Lower leg skin (tissue), 4 donors: ENCODE results near the gene BACE1-AS. TPM values are rescaled to one million over a fixed set of nuclear protein-coding genes. Genes with fewer than 3 reads are reported as not detected.

ENCODE experiments used
- DNase-seq, 2 donors: peaks; one replicate each; pipeline ENCODE4 v3.0.0-alpha.2; 2019; ENCODE audit warnings: low spot score in 2 of 2
- H3K4me3 ChIP-seq: fragments of 200-600 bp; sonication (generic); 2 replicates; pipeline ENCODE4 v1.5.1; 2017; ENCODE audit warnings: mild to moderate bottlenecking, low read depth; ENCODE audit not compliant: poor library complexity, severe bottlenecking
- CTCF ChIP-seq, 3 donors: fragments of 450-650 bp; IDR thresholded peaks; one replicate each; pipeline ENCODE4 v1.5.1; 2016; ENCODE audit warnings: antibody characterized with exemption in 3 of 3, mild to moderate bottlenecking in 3 of 3, moderate library complexity in 2 of 3
- POLR2A ChIP-seq, 2 donors: fragments of 450-650 bp; IDR thresholded peaks; one replicate each; pipeline ENCODE4 v1.6.1; 2016 to 2017; ENCODE audit warnings: antibody characterized with exemption in 2 of 2, mild to moderate bottlenecking in 1 of 2, moderate library complexity in 1 of 2
- WGBS, 2 donors: methylation state at CpG; one replicate each; pipeline ENCODE4 v1.1.5; 2018; 5-methylcytosine and 5-hydroxymethylcytosine counted together
- intact Hi-C: fragments of 100-400 bp; cut with DNase I; formaldehyde crosslinking; loops from one replicate; pipeline ENCODE4 v1.15.0; 2023; ENCODE audit warnings: low total_unique reads
- total RNA-seq, 4 donors: library from RNA; depleted of rRNA; stranded (reverse); fragments of >200 nt; gene quantifications; one replicate each; pipeline ENCODE4 v1.1.0, GENCODE V29; 2016

The BACE1-AS gene
- 1 to 10 TPM; 2.7 to 5.8 (median 4.2) TPM for total RNA-seq

DNA sequence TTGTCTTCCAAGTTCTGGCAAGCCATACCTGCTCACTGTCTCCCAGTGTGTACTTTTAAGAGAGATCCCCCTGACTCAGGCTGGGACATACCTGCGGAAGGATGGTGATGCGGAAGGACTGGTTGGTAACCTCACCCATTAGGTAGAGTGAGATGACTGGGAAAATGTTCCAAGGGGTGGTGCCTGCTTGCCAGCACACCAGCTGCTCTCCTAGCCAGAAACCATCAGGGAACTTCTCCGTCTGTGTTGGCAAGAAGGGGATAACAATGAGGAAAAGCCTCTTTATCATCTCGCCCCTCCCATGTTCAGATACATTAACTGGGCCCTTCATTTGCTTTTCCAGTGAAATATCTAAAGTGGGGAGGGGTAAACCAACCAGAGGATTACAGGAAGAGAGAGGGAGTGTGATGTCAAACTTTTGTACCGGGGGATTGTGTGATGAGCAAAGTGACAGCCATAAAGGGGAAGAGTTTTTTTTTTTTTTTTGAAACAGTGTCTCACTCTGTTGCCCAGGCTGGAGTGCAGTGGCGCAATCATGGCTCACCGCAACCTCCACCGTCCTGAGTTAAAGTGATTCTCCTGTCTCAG, at the start of gene BACE1-AS:
BACE1-AS (plus strand) TSS at position 538 of the 588 bp plus-strand sequence.
- no peak for TF ChIP-seq POLR2A (IDR thresholded peaks at IDR 0.05)
- no peak for TF ChIP-seq CTCF (IDR thresholded peaks at IDR 0.05)
- WGBS, 2 donors, result 89 to 92% methylated on average over 8 of the region's 8 CpGs
- intact Hi-C loops, result no loop called here
- H3K4me3 ChIP-seq, result no peak within 1 kb of the TSS
- peak in 1 of 2 donors; percentile 23 for DNase-seq

- no peak overlapping the region for H3K4me3 ChIP-seq
- 96% methylated on average over 4 of the region's 4 CpGs for WGBS, 2 donors
- no peak for DNase-seq
- TF ChIP-seq CTCF (IDR thresholded peaks at IDR 0.05), result no peak
- TF ChIP-seq POLR2A (IDR thresholded peaks at IDR 0.05), result no peak
- intact Hi-C loops, result no loop called here
These were observed 42.8 kb upstream of the BACE1-AS start for GRCh38 chr11:117248341-117248740.

DNA sequence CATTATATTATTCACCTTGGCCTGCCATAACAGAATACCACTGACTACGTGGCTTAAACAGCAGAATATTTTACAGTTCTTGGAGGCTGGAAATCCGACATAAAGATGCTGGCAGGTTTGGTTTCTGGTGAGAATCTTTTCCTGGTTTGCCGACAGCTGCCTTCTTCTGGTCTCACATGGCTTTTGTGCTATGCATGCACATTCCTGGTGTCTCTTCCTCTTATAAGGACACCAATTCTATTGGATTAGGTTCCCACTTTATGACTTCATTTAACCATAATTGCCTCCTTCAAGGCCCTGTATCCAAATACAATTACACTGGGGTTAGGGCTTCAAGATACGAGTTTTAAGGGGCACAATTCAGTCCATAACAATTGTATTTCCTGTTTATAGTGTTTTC, 41.6 kb upstream of the BACE1-AS start:
- DNase-seq, result no peak
- WGBS, 2 donors, result 94 to 95% methylated on average over 4 of the region's 4 CpGs
- H3K4me3 ChIP-seq, result no peak overlapping the region
- intact Hi-C loops, result no loop called here
- TF ChIP-seq POLR2A (IDR thresholded peaks at IDR 0.05), result no peak
- TF ChIP-seq CTCF (IDR thresholded peaks at IDR 0.05), result no peak

GRCh38 chr11:117251506-117251905, 39.6 kb upstream of the BACE1-AS start:
- TF ChIP-seq CTCF (IDR thresholded peaks at IDR 0.05) (no peak), POLR2A (IDR thresholded peaks at IDR 0.05) (no peak)
- intact Hi-C loops, result no loop called here
- no peak overlapping the region for H3K4me3 ChIP-seq
- DNase-seq, result no peak
- 92 to 96% methylated on average over 9 to 10 of the region's 10 CpGs for WGBS, 2 donors

DNA sequence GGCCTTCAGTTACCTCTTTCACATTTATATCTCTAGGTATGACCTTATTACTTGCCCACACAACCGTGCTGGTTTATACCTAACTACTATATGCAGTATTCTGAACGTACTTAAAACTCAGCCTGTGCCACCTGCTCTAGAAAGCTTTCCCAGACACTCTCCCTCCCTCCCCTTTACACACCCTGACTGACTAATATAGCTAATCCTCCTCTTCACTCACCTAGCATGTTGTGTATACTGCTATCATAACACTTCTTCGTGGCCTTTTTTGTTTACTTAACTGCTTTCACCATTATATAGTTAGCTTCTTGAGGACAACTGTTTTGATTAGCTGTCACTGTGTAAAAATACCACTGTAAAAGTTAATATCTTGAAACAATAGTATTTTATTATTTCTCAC, 35.2 kb upstream of the BACE1-AS start:
- no peak for DNase-seq
- WGBS, 2 donors, result 77 to 88% methylated on average over 3 of the region's 3 CpGs
- no peak overlapping the region for H3K4me3 ChIP-seq
- intact Hi-C loops, result no loop called here
- TF ChIP-seq POLR2A (IDR thresholded peaks at IDR 0.05) (no peak), CTCF (IDR thresholded peaks at IDR 0.05) (no peak)

GRCh38 chr11:117256573-117256972, 34.6 kb upstream of the BACE1-AS start:
- TF ChIP-seq POLR2A (IDR thresholded peaks at IDR 0.05) (no peak), CTCF (IDR thresholded peaks at IDR 0.05) (no peak)
- H3K4me3 ChIP-seq, result no peak overlapping the region
- no peak for DNase-seq
- WGBS, 2 donors, result 48 to 90% methylated on average over 2 of the region's 2 CpGs
- intact Hi-C loops, result no loop called here
